HG03457 (cell line): ENCODE results near the gene NFATC2IP.
A peak's percentile ranks its signal among the peaks of the same experiment; 100 is the strongest.

ENCODE experiments used
- ATAC-seq: cut with Tn5 transposase; IDR thresholded peaks from one replicate; pipeline ENCODE4 v1.9.1; 2021; ENCODE audit warnings: moderate number of reproducible peaks; ENCODE audit not compliant: unreplicated experiment

Gene NFATC2IP

GRCh38 chr16:28950648-28951409 lies at the start of gene NFATC2IP:
Gene NFATC2IP (plus strand): TSS chr16:28950937. CDS start chr16:28951012, 75 bp downstream.
- ATAC-seq, result peak; percentile 72

- no peak for ATAC-seq
Observed at GRCh38 chr16:28901862-28902261, 48.9 kb upstream of the NFATC2IP start.

- ATAC-seq, result no peak
Observed at GRCh38 chr16:28902909-28903308, 47.8 kb upstream of the NFATC2IP start.

- no peak for ATAC-seq
Observed at GRCh38 chr16:28903344-28904042, 47.2 kb upstream of the NFATC2IP start.

GRCh38 chr16:28904363-28904762 lies 46.4 kb upstream of the NFATC2IP start:
- no peak for ATAC-seq

- no peak for ATAC-seq
Observed at GRCh38 chr16:28904828-28905227, 45.9 kb upstream of the NFATC2IP start.

GRCh38 chr16:28905229-28905754 lies 45.4 kb upstream of the NFATC2IP start:
- ATAC-seq, result no peak

- ATAC-seq, result no peak
Observed at GRCh38 chr16:28905800-28906372, 44.9 kb upstream of the NFATC2IP start.

GRCh38 chr16:28910086-28911031 lies 40.4 kb upstream of the NFATC2IP start:
- no peak for ATAC-seq

GRCh38 chr16:28912558-28912957 lies 38.2 kb upstream of the NFATC2IP start:
- ATAC-seq, result no peak

- ATAC-seq, result no peak
Observed at GRCh38 chr16:28913946-28914724, 36.6 kb upstream of the NFATC2IP start.

GRCh38 chr16:28915181-28915580 lies 35.6 kb upstream of the NFATC2IP start:
- ATAC-seq, result no peak

- no peak for ATAC-seq
Observed at GRCh38 chr16:28917095-28917494, 33.6 kb upstream of the NFATC2IP start.

- no peak for ATAC-seq
Observed at GRCh38 chr16:28918698-28919097, 32.0 kb upstream of the NFATC2IP start.

- ATAC-seq, result no peak
Observed at GRCh38 chr16:28923231-28923587, 27.5 kb upstream of the NFATC2IP start.

- peak; percentile 47 for ATAC-seq
Observed at GRCh38 chr16:28923652-28924398, 26.9 kb upstream of the NFATC2IP start.

GRCh38 chr16:28924399-28924761 lies 26.4 kb upstream of the NFATC2IP start:
- ATAC-seq, result no peak

- ATAC-seq, result peak; percentile 48
Observed at GRCh38 chr16:28924762-28925385, 25.9 kb upstream of the NFATC2IP start, which contains the start of gene RABEP2. Gene RABEP2 (minus strand): TSS chr16:28925238. CDS start chr16:28925163, 75 bp downstream.
